ENCODE measurements around the gene DTX1.

Gene DTX1

DNA sequence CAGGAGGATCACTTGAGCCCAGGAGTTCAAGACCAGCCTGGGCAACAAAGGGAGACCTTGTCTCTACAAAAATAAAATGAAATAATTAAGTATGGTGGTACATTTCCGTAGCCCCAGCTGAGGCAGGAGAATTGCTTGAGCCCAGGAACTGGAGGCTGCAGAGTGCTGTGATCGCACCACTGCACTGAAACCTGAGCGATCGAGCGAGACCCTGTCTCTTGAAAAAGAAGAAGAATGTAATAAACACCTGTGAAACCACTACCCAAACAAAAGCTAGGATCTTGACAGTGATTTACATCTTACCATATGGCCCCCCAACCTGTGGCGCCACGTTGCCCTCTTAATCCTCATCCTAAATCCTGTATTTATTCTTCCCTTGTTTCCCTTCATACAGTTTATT is 5.7 kb upstream of the DTX1 start:
- H3K4me3 ChIP-seq (ENCODE audit: low read depth, low read length): no peak overlapping the region
- DNase-seq (ENCODE audit: low read depth): no peak

GRCh38 chr12:113051759-113052158 is 4.8 kb upstream of the DTX1 start:
- TF ChIP-seq, protein P1, sequence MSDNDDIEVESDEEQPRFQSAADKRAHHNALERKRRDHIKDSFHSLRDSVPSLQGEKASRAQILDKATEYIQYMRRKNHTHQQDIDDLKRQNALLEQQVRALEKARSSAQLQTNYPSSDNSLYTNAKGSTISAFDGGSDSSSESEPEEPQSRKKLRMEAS (IDR thresholded peaks at IDR 0.05; ENCODE audit: low read depth, low read length): no peak
- TF ChIP-seq POLR2A (IDR thresholded peaks at IDR 0.05; ENCODE audit: extremely low read depth, insufficient read length) (no peak), MYC (IDR thresholded peaks at IDR 0.05; ENCODE audit: low read depth, low read length) (no peak)
- TF ChIP-seq, protein P2, sequence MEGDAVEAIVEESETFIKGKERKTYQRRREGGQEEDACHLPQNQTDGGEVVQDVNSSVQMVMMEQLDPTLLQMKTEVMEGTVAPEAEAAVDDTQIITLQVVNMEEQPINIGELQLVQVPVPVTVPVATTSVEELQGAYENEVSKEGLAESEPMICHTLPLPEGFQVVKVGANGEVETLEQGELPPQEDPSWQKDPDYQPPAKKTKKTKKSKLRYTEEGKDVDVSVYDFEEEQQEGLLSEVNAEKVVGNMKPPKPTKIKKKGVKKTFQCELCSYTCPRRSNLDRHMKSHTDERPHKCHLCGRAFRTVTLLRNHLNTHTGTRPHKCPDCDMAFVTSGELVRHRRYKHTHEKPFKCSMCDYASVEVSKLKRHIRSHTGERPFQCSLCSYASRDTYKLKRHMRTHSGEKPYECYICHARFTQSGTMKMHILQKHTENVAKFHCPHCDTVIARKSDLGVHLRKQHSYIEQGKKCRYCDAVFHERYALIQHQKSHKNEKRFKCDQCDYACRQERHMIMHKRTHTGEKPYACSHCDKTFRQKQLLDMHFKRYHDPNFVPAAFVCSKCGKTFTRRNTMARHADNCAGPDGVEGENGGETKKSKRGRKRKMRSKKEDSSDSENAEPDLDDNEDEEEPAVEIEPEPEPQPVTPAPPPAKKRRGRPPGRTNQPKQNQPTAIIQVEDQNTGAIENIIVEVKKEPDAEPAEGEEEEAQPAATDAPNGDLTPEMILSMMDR (IDR thresholded peaks at IDR 0.05; ENCODE audit: low read depth, low read length): no peak
- DNase-seq (ENCODE audit: low read depth): no peak
- no peak overlapping the region for H3K4me3 ChIP-seq (ENCODE audit: low read depth, low read length)

More for the DNA sequence above, 5.7 kb upstream of the DTX1 start:
- TF ChIP-seq, protein P2 (IDR thresholded peaks at IDR 0.05; ENCODE audit: low read depth, low read length): no peak
- TF ChIP-seq MYC (IDR thresholded peaks at IDR 0.05; ENCODE audit: low read depth, low read length) (no peak), POLR2A (IDR thresholded peaks at IDR 0.05; ENCODE audit: extremely low read depth, insufficient read length) (no peak)
- TF ChIP-seq, protein P1 (IDR thresholded peaks at IDR 0.05; ENCODE audit: low read depth, low read length): no peak

GRCh38 chr12:113052326-113052725 is 4.2 kb upstream of the DTX1 start:
- peak; percentile 44 for DNase-seq (ENCODE audit: low read depth)
- H3K4me3 ChIP-seq (ENCODE audit: low read depth, low read length): no peak overlapping the region
- no peak for TF ChIP-seq POLR2A (IDR thresholded peaks at IDR 0.05; ENCODE audit: extremely low read depth, insufficient read length)
- TF ChIP-seq, protein P2 (IDR thresholded peaks at IDR 0.05; ENCODE audit: low read depth, low read length): no peak
- no peak for TF ChIP-seq MYC (IDR thresholded peaks at IDR 0.05; ENCODE audit: low read depth, low read length)
- TF ChIP-seq, protein P1 (IDR thresholded peaks at IDR 0.05; ENCODE audit: low read depth, low read length): no peak

DNA sequence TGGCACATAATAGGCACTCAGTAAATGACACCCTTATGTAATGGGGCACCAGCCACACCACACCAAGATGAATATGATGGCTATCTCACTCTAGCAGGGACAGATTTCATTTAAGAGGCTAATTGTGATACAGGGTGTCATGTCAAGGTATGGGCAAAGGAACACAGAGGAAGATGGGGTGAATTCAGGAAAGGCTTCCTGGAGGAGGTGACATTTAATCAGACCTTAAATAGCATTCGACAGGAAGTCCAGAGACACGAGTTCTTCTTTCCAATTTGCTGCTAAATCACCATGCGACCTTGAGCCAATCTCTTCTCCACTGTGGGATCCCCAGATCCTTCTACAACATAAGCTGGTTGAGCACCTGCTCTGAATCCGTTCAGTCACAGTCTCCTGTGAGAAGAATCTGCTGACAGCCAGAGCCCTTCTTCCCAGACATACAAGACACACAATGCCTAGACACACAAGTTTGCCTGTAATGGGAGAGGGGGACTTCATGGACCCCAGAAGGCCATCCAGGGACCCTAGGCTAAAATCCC is 1.5 kb upstream of the DTX1 start:
- DNase-seq (ENCODE audit: low read depth): no peak
- no peak overlapping the region for H3K4me3 ChIP-seq (ENCODE audit: low read depth, low read length)
- no peak for TF ChIP-seq POLR2A (IDR thresholded peaks at IDR 0.05; ENCODE audit: extremely low read depth, insufficient read length)
- TF ChIP-seq, protein P1 (IDR thresholded peaks at IDR 0.05; ENCODE audit: low read depth, low read length): no peak
- TF ChIP-seq MYC (IDR thresholded peaks at IDR 0.05; ENCODE audit: low read depth, low read length): no peak
- TF ChIP-seq, protein P2 (IDR thresholded peaks at IDR 0.05; ENCODE audit: low read depth, low read length): no peak

DNA sequence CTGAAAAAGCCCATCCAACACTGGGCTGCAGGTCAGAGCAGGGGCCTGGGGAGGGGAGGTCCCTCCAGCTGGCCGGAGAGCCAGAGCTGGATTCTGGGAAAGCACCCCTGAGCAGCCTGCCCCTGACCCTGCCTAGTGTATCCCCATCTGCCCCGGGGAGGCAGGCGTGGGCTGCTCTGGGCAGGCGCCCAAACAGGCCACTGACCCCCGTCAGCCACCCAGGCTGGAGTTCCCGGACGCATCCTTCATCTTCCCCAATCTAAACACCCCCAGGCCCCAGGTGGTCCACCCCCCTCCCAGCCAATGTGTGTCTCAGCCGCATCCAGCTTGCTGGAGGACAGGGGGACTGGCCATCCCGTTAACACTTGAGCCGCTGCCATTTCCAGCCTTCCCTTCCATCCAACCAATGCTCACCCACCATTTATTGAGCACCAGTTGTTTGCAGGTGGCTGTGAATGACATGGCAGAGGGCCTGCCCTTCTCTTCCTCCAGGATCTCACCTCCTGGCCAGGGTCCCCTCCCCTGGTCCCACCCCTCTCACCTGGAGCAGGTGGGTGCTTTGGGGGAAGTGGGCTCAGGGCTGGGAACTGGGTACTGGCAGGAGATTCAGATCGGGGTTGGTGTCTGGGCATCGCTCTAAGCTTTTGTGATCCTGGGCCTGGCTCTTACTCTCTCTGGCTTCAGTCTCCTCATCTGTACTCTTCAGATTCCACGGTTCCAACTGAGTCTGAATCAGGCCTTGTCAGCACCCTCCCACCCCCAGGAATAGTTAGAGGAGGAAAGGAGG is 743 bp upstream of the DTX1 start:
- TF ChIP-seq MYC (IDR thresholded peaks at IDR 0.05; ENCODE audit: low read depth, low read length): no peak
- no peak for TF ChIP-seq POLR2A (IDR thresholded peaks at IDR 0.05; ENCODE audit: extremely low read depth, insufficient read length)
- TF ChIP-seq, protein P1 (IDR thresholded peaks at IDR 0.05; ENCODE audit: low read depth, low read length): no peak
- TF ChIP-seq, protein P2 (IDR thresholded peaks at IDR 0.05; ENCODE audit: low read depth, low read length): no peak
- no peak overlapping the region for H3K4me3 ChIP-seq (ENCODE audit: low read depth, low read length)
- no peak for DNase-seq (ENCODE audit: low read depth)

Data from NB4 (cell line).